Measurements from ENCODE around the gene CYRIA.

CYRIA gene

DNA sequence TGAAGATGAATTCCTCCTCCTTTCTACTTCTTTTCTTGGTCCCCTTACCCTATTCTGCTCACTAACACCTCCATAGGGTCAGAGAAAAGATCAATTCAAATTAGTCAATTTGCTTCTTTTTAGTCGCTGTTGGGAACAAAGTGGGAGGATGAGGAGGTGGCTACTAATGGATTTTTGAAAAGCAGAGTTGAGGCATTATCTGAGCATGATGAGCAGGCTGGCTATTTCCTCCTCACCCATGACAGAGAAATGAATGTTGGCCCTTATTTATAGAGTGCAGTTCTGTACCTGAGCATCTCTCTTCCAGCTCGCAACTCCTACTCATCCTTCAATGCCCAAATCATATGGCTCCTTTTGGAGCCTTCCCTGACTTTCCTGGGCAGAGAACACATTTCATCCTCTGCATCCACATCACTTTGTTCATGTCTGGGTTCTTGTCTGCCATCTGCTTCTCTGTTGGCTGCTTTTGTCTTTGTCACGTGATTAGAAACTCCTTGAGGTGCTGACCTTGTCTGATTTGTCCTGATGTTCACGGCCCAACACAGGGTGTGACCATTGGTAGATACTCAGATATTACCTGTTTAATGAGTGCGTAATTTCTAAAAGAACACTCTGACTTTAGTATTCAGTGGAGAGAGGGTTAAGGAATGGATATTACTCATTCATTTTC, 45.9 kb downstream of the CYRIA start:
- H3K27me3 ChIP-seq (ENCODE audit: control insufficient read depth, insufficient read depth, low read length), result no peaks in the 10 kb centered on the region
- no peak overlapping the region for H3K27ac ChIP-seq (ENCODE audit: low read depth, low read length)
- peaks cover 2% of the 10 kb centered on the region; the same call in 1 of the 2 replicates for H3K4me1 ChIP-seq (ENCODE audit: control insufficient read depth, insufficient read depth, low read length)
- no peaks in the 10 kb centered on the region for H3K36me3 ChIP-seq (ENCODE audit: control insufficient read depth, insufficient read depth, low read length)
- H3K4me3 ChIP-seq (ENCODE audit: low read depth, low read length), result no peak overlapping the region
- H3K9ac ChIP-seq (ENCODE audit: low read depth, low read length), result no peak overlapping the region
- no peaks in the 10 kb centered on the region for H3K9me3 ChIP-seq (ENCODE audit: control insufficient read depth, insufficient read depth, low read length)

- Histone ChIP-seq H3K36me3 (ENCODE audit: control insufficient read depth, insufficient read depth, low read length) (no peaks in the 10 kb centered on the region), H3K4me1 (ENCODE audit: control insufficient read depth, insufficient read depth, low read length) (no peaks in the 10 kb centered on the region), H3K27me3 (ENCODE audit: control insufficient read depth, insufficient read depth, low read length) (no peaks in the 10 kb centered on the region), H3K4me3 (ENCODE audit: low read depth, low read length) (no peak overlapping the region), H3K27ac (ENCODE audit: low read depth, low read length) (no peak overlapping the region), H3K9ac (ENCODE audit: low read depth, low read length) (no peak overlapping the region), H3K9me3 (ENCODE audit: control insufficient read depth, insufficient read depth, low read length) (no peaks in the 10 kb centered on the region)
Measured at GRCh38 chr2:16617282-16618266, 48.1 kb downstream of the CYRIA start.
